Measurements from ENCODE around the gene ABCA12. TPM values are rescaled to one million over a fixed set of nuclear protein-coding genes. Genes with fewer than 3 reads are reported as not detected.

The ABCA12 gene
- total and polyA plus RNA-seq, 7 experiments from 2014 or later, result not detected

- H3K27me3 Mint-ChIP-seq, result peaks cover 0 to 6% (median 0%) of the 10 kb centered on the region in 5 donors
- no peak for DNase-seq
- no peaks in the 10 kb centered on the region for H3K9me3 ChIP-seq (ENCODE audit: control insufficient read depth in 2 of 3, low read length in 3 of 3)
- no peak for ATAC-seq
- no peaks in the 10 kb centered on the region for H3K27me3 ChIP-seq (ENCODE audit: control insufficient read depth in 2 of 2, insufficient read depth in 2 of 2, low read length in 2 of 2)
- H3K9me3 Mint-ChIP-seq, result no peaks in the 10 kb centered on the region
- ChIA-PET POLR2A (no interaction called here), CTCF (no interaction called here)
- no peak overlapping the region for H3K27ac Mint-ChIP-seq
- no peaks in the 10 kb centered on the region for H3K36me3 Mint-ChIP-seq
- H3K4me3 ChIP-seq (ENCODE audit: low read length), result no peak overlapping the region
- H3K4me1 Mint-ChIP-seq, result no peaks in the 10 kb centered on the region
- intact Hi-C loops (cut with micrococcal nuclease), result no loop called here
- no peak overlapping the region for H3K4me3 Mint-ChIP-seq
- no peak overlapping the region for H3K27ac ChIP-seq (ENCODE audit: low read depth, low read length)
- no peaks in the 10 kb centered on the region for H3K4me1 ChIP-seq (ENCODE audit: control insufficient read depth in 2 of 2, insufficient read depth in 2 of 2, low read length in 2 of 2)
- H3K36me3 ChIP-seq (ENCODE audit: control insufficient read depth in 2 of 3, insufficient read depth in 3 of 3, low read length in 3 of 3), result no peaks in the 10 kb centered on the region
Observed at GRCh38 chr2:215071676-215072075, 66.8 kb downstream of the ABCA12 start.

DNA sequence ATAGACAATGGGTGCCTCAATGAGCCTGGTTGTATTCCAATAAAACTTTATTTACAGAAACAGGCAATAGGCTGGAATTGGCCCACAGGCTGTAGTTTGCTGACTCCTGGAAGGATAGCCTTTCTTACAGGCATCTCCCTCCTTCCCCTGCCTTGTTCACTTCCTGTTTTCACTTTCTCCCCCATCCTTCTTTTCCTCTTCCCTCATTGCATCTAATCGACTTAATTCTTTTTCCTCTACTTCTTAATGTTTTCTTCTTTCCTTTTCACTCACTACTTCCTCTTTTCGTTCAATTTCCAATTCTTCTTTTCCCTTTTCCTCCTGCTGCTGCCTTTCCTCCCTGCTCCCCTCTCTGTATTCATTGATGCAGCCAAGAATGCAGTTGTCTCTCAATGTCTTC is 70.0 kb downstream of the ABCA12 start:
- Mint-ChIP-seq H3K36me3 (no peaks in the 10 kb centered on the region), H3K9me3 (no peaks in the 10 kb centered on the region), H3K4me3 (no peak overlapping the region), H3K4me1 (no peaks in the 10 kb centered on the region), H3K27me3 (peaks cover 0 to 13% (median 0%) of the 10 kb centered on the region in 5 donors), H3K27ac (no peak overlapping the region)
- DNase-seq (no peak), ATAC-seq (no peak)
- no peaks in the 10 kb centered on the region for H3K9me3 ChIP-seq (ENCODE audit: control insufficient read depth in 2 of 3, low read length in 3 of 3)
- intact Hi-C loops (cut with micrococcal nuclease), result no loop called here
- ChIA-PET POLR2A (no interaction called here), CTCF (no interaction called here)
- no peak overlapping the region for H3K27ac ChIP-seq (ENCODE audit: low read depth, low read length)
- H3K4me1 ChIP-seq (ENCODE audit: control insufficient read depth in 2 of 2, insufficient read depth in 2 of 2, low read length in 2 of 2), result no peaks in the 10 kb centered on the region
- H3K4me3 ChIP-seq (ENCODE audit: low read length), result no peak overlapping the region
- no peaks in the 10 kb centered on the region for H3K27me3 ChIP-seq (ENCODE audit: control insufficient read depth in 2 of 2, insufficient read depth in 2 of 2, low read length in 2 of 2)
- no peaks in the 10 kb centered on the region for H3K36me3 ChIP-seq (ENCODE audit: control insufficient read depth in 2 of 3, insufficient read depth in 3 of 3, low read length in 3 of 3)

- POLR2A ChIA-PET, result no interaction called here
Observed at GRCh38 chr2:215066124-215066523, 72.3 kb downstream of the ABCA12 start.

DNA sequence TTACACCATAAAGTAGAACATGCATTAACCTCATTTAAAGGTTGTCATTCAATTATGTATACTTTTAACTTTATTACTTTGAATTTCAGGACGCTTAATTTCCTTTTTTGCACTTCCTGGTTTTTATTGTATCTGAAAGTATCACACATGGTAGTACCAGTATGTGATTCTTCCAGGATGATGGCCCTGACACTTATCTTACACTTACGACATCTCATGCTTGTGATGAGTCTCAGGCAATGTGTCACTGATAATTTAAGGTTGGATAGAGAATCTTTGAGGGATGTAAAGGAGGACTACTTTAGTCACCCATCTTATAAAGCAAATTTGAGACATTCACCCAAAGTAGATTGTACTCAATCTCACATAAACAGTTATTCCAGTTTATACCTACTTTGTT is 74.9 kb downstream of the ABCA12 start:
- Histone ChIP-seq H3K9me3 (ENCODE audit: control insufficient read depth in 2 of 3, low read length in 3 of 3) (no peaks in the 10 kb centered on the region), H3K4me1 (ENCODE audit: control insufficient read depth in 2 of 2, insufficient read depth in 2 of 2, low read length in 2 of 2) (no peaks in the 10 kb centered on the region), H3K4me3 (ENCODE audit: low read length) (no peak overlapping the region), H3K27ac (ENCODE audit: low read depth, low read length) (no peak overlapping the region), H3K27me3 (ENCODE audit: control insufficient read depth in 2 of 2, insufficient read depth in 2 of 2, low read length in 2 of 2) (no peaks in the 10 kb centered on the region), H3K36me3 (ENCODE audit: control insufficient read depth in 2 of 3, insufficient read depth in 3 of 3, low read length in 3 of 3) (no peaks in the 10 kb centered on the region)
- no peaks in the 10 kb centered on the region for H3K4me1 Mint-ChIP-seq
- DNase-seq (no peak), ATAC-seq (no peak)
- H3K27ac Mint-ChIP-seq, result no peak overlapping the region
- peaks cover 0 to 3% (median 0%) of the 10 kb centered on the region in 11 donors for H3K9me3 Mint-ChIP-seq
- H3K27me3 Mint-ChIP-seq, result peaks cover 0 to 7% (median 5%) of the 10 kb centered on the region in 5 donors
- H3K36me3 Mint-ChIP-seq, result no peaks in the 10 kb centered on the region
- intact Hi-C loops (cut with micrococcal nuclease), result no loop called here
- CTCF ChIA-PET, result no interaction called here
- no peak overlapping the region for H3K4me3 Mint-ChIP-seq
- POLR2A ChIA-PET, result no interaction called here

More at GRCh38 chr2:215066124-215066523, 72.3 kb downstream of the ABCA12 start:
- H3K4me1 ChIP-seq (ENCODE audit: control insufficient read depth in 2 of 2, insufficient read depth in 2 of 2, low read length in 2 of 2), result no peaks in the 10 kb centered on the region
- CTCF ChIA-PET, result no interaction called here
- DNase-seq (no peak), ATAC-seq (no peak)
- no peaks in the 10 kb centered on the region for H3K9me3 ChIP-seq (ENCODE audit: control insufficient read depth in 2 of 3, low read length in 3 of 3)
- Mint-ChIP-seq H3K27ac (no peak overlapping the region), H3K9me3 (no peaks in the 10 kb centered on the region), H3K36me3 (no peaks in the 10 kb centered on the region), H3K4me3 (no peak overlapping the region), H3K4me1 (no peaks in the 10 kb centered on the region), H3K27me3 (peaks cover 0 to 7% (median 0%) of the 10 kb centered on the region in 5 donors)
- H3K27me3 ChIP-seq (ENCODE audit: control insufficient read depth in 2 of 2, insufficient read depth in 2 of 2, low read length in 2 of 2), result no peaks in the 10 kb centered on the region
- intact Hi-C loops (cut with micrococcal nuclease), result no loop called here
- H3K36me3 ChIP-seq (ENCODE audit: control insufficient read depth in 2 of 3, insufficient read depth in 3 of 3, low read length in 3 of 3), result no peaks in the 10 kb centered on the region
- H3K27ac ChIP-seq (ENCODE audit: low read depth, low read length), result no peak overlapping the region
- no peak overlapping the region for H3K4me3 ChIP-seq (ENCODE audit: low read length)

DNA sequence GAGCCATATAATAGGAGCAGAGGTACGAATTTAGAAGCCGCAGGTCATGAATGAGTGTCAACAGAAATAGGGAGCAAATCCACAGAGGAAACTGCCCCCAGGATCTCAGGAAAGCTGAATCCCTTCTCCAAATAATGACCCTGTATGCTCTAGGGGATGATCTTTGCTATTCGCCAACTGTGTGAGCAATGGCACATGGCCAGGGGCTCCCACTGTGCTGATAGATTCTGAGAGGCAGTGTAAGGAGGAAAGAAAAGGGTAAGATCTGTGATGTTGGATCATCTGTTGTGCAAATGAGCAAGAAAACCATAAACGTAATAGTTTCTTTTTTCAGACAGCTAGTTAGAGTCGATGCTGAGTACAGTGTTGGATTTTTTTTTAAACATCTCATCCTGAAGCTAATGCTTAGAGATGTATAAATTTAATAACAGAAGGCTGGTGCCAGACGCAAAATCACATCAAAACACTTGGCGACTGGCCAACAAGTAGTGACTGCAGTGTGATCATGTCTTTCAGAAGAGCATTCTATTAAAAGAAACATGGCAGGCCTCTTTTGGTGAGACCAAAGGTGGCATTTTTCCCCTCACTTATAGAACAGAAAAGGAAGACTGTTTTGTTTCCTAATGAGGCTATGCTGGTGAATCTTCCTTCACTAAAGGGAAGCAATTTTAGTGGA is 77.4 kb downstream of the ABCA12 start:
- no peaks in the 10 kb centered on the region for H3K36me3 Mint-ChIP-seq
- DNase-seq, result no peak
- peaks cover 0 to 7% (median 5%) of the 10 kb centered on the region in 5 donors for H3K27me3 Mint-ChIP-seq
- ChIA-PET CTCF (no interaction called here), POLR2A (interaction anchor here (0.6 kb wide), 1 partner anchor 25 kb away, joined by 3 read pairs; no protein-coding TSS in a partner anchor)
- Histone ChIP-seq H3K36me3 (ENCODE audit: control insufficient read depth in 2 of 3, insufficient read depth in 3 of 3, low read length in 3 of 3) (no peaks in the 10 kb centered on the region), H3K9me3 (ENCODE audit: control insufficient read depth in 2 of 3, low read length in 3 of 3) (no peaks in the 10 kb centered on the region), H3K4me3 (ENCODE audit: low read length) (no peak overlapping the region), H3K27ac (ENCODE audit: low read depth, low read length) (no peak overlapping the region), H3K27me3 (ENCODE audit: control insufficient read depth in 2 of 2, insufficient read depth in 2 of 2, low read length in 2 of 2) (no peaks in the 10 kb centered on the region), H3K4me1 (ENCODE audit: control insufficient read depth in 2 of 2, insufficient read depth in 2 of 2, low read length in 2 of 2) (no peaks in the 10 kb centered on the region)
- peaks cover 0 to 3% (median 0%) of the 10 kb centered on the region in 11 donors for H3K9me3 Mint-ChIP-seq
- H3K27ac Mint-ChIP-seq, result no peak overlapping the region
- no peak for ATAC-seq
- no peak overlapping the region for H3K4me3 Mint-ChIP-seq
- intact Hi-C loops (cut with micrococcal nuclease), result no loop called here
- no peaks in the 10 kb centered on the region for H3K4me1 Mint-ChIP-seq

DNA sequence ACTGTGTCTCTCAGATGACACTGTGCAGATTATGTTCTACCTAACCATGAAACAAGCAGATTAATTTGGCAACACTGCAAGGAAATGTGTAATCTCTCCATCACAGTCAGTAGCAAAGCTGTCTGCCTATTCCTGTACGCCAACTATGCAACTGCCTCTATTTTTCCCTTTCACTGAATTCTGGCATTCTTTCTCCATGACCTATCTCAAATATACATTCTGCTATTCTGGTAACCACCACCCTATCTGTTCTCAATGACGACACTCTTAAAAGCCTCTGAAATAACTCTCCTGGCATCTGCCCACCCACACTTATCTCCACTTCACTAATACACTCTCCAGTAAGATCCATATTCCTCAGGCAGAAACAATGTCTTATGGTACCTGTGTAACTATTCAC is 78.7 kb downstream of the ABCA12 start:
- ChIA-PET POLR2A (no interaction called here), CTCF (no interaction called here)
- H3K27me3 ChIP-seq (ENCODE audit: control insufficient read depth in 2 of 2, insufficient read depth in 2 of 2, low read length in 2 of 2), result no peaks in the 10 kb centered on the region
- H3K36me3 ChIP-seq (ENCODE audit: control insufficient read depth in 2 of 3, insufficient read depth in 3 of 3, low read length in 3 of 3), result no peaks in the 10 kb centered on the region
- H3K27ac Mint-ChIP-seq, result no peak overlapping the region
- no peak overlapping the region for H3K27ac ChIP-seq (ENCODE audit: low read depth, low read length)
- H3K4me3 ChIP-seq (ENCODE audit: low read length), result no peak overlapping the region
- intact Hi-C loops (cut with micrococcal nuclease), result no loop called here
- no peaks in the 10 kb centered on the region for H3K4me1 Mint-ChIP-seq
- no peak overlapping the region for H3K4me3 Mint-ChIP-seq
- DNase-seq (no peak), ATAC-seq (no peak)
- H3K27me3 Mint-ChIP-seq, result peaks cover 0 to 5% (median 0%) of the 10 kb centered on the region in 5 donors
- H3K36me3 Mint-ChIP-seq, result no peaks in the 10 kb centered on the region
- H3K4me1 ChIP-seq (ENCODE audit: control insufficient read depth in 2 of 2, insufficient read depth in 2 of 2, low read length in 2 of 2), result no peaks in the 10 kb centered on the region
- peaks cover 0 to 3% (median 0%) of the 10 kb centered on the region in 11 donors for H3K9me3 Mint-ChIP-seq
- H3K9me3 ChIP-seq (ENCODE audit: control insufficient read depth in 2 of 3, low read length in 3 of 3), result no peaks in the 10 kb centered on the region

DNA sequence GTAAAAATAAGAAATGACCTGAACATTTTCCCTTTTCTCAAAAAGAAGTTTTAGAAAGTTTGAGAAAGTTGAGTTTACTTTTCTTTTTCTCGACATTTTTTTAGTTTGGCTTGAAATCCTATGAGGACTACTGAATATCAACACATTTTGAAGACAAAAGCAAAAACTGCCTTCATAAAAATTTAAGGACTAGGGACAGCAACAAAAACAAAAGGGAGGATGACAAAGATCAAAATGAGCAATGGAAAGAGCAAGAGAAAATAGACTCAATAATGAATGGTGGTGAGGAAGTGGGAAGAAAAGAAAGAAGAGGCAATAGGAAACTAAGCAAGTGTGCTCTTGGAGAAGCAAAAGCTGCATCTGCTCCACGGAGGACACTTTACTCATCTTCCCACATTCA is 82.5 kb downstream of the ABCA12 start:
- no peaks in the 10 kb centered on the region for H3K36me3 ChIP-seq (ENCODE audit: control insufficient read depth in 2 of 3, insufficient read depth in 3 of 3, low read length in 3 of 3)
- intact Hi-C loops (cut with micrococcal nuclease), result no loop called here
- no peaks in the 10 kb centered on the region for H3K27me3 ChIP-seq (ENCODE audit: control insufficient read depth in 2 of 2, insufficient read depth in 2 of 2, low read length in 2 of 2)
- H3K4me1 ChIP-seq (ENCODE audit: control insufficient read depth in 2 of 2, insufficient read depth in 2 of 2, low read length in 2 of 2), result no peaks in the 10 kb centered on the region
- Mint-ChIP-seq H3K4me3 (no peak overlapping the region), H3K4me1 (no peaks in the 10 kb centered on the region), H3K36me3 (no peaks in the 10 kb centered on the region), H3K27ac (no peak overlapping the region), H3K27me3 (peaks cover 0 to 3% (median 0%) of the 10 kb centered on the region in 5 donors), H3K9me3 (peaks cover 0 to 3% (median 0%) of the 10 kb centered on the region in 11 donors)
- ChIA-PET CTCF (interaction anchor here (0.6 kb wide), 1 partner anchor 1987 kb away, joined by 3 read pairs; no protein-coding TSS in a partner anchor), POLR2A (no interaction called here)
- no peak overlapping the region for H3K27ac ChIP-seq (ENCODE audit: low read depth, low read length)
- H3K9me3 ChIP-seq (ENCODE audit: control insufficient read depth in 2 of 3, low read length in 3 of 3), result no peaks in the 10 kb centered on the region
- DNase-seq, result no peak
- no peak for ATAC-seq
- H3K4me3 ChIP-seq (ENCODE audit: low read length), result no peak overlapping the region

All from naive thymus-derived CD4-positive, alpha-beta T cell (primary cell).